ENCODE results near the gene PDLIM5. TPM values are rescaled to one million over a fixed set of nuclear protein-coding genes. Genes with fewer than 3 reads are reported as not detected.

Gene PDLIM5
- total RNA-seq, 1 donor from 2014 or later, result 24.2 TPM

DNA sequence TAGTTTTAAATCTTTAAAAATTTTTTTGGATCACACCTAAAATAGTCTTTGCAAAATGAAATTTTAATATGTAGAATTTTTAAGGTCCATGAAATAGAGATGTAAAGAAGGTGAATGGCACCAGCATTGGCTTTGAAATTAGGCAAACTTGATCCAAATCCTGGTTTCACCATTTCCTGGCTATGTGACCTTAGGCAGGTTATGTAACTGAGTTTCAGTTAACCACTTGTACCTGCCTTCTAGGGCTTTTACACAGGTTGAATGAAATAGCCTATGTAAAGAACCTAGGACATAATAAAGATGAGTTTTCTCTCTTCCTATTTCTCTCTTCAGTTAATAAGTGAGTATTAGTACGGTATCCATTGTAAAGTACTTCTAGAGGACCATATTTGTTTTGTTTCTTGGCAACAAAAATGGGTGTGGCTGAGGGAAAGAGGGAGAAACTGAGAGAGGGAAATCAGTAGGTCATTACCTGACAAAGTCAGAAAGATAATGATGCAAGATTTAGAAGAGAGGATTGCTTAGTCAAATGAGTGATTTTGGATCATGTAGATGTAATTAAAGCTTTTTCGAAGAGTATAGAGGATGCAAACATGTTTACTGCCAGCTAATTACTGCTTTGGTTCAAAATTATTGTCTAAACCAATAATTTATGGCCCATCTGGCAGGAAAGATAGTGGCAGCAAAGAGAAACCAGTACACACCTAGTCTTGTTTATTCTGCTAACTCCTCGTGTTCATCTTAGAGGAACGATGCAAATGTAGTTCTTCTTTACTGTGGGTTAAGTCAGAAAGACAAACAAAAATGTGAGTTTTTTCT is 81.9 kb downstream of the PDLIM5 start:
- no peak for DNase-seq (ENCODE audit: low spot score)
- Mint-ChIP-seq H3K27ac (no peak overlapping the region), H3K9me3 (no peaks in the 10 kb centered on the region), H3K36me3 (ENCODE audit: low read depth) (no peaks in the 10 kb centered on the region), H3K27me3 (ENCODE audit: low read depth) (no peaks in the 10 kb centered on the region), H3K4me3 (ENCODE audit: low read depth) (no peak overlapping the region), H3K4me1 (ENCODE audit: low read depth) (peaks cover 6% of the 10 kb centered on the region)
- intact Hi-C loops (cut with micrococcal nuclease), result no loop called here

DNA sequence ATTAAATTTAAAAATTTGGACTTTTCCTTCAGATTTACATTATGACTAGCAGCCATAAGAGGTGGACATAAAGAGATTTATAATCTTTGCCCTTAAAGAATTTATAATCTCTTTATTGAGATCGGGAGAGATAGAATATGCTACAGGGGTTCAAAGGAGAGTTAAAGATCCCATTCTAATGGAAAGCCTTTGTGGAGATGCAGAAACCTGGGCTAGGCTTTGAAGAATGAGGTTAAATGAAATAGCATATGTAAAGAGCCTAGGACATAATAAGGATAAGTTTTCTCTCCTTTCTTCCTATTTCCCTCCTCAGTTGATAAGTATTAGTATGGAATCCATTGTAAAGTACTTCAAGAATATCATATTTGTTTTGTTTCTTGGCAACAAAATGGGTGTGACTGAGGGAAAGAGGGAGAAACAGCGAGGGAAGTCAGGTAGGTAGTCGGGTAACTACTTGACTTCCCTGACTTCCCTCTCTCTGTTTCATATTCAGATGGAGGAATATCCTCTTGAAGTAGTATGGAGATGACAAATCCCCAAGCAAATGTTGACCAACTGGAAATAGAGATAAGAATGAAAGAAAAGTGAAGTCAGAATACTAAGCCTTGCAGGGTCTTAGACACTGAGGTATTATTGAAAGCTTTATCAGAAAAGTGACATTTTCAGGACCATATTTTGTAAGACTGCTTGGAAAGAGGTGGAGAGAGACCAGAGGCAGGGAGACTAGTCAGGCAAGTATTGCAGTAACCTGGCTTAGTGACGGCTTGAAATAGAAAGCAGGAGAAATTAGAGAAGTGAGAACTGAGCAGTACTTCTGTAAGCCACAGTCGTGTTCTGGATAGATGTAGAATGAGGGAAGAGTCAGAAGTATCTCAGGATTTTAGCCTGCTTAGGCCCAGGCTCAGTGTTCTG is 82.9 kb downstream of the PDLIM5 start:
- DNase-seq (ENCODE audit: low spot score), result no peak
- H3K9me3 Mint-ChIP-seq, result no peaks in the 10 kb centered on the region
- no peak overlapping the region for H3K4me3 Mint-ChIP-seq (ENCODE audit: low read depth)
- no peaks in the 10 kb centered on the region for H3K36me3 Mint-ChIP-seq (ENCODE audit: low read depth)
- no peaks in the 10 kb centered on the region for H3K27me3 Mint-ChIP-seq (ENCODE audit: low read depth)
- no peak overlapping the region for H3K27ac Mint-ChIP-seq
- peaks cover 6% of the 10 kb centered on the region for H3K4me1 Mint-ChIP-seq (ENCODE audit: low read depth)
- intact Hi-C loops (cut with micrococcal nuclease), result no loop called here

DNA sequence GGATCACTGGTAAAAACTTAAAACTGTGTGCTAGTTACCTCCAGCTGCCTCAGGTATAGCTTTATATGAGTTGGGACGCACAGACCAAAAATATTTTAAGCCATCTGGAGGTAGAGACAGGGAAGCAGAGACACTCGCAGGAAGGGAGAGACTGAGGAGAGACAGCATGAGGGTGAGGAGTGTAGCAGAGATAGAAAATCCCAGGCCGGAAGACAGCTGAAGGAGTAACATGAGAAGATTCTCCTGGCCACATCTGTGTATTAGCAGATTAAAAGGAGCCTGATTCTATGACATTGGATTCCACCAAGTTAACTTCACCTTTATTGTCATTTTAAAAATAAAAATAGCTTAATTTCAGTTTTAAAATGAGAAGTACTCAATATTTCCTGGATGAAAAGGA is 84.3 kb downstream of the PDLIM5 start:
- H3K4me3 Mint-ChIP-seq (ENCODE audit: low read depth), result no peak overlapping the region
- H3K9me3 Mint-ChIP-seq, result no peaks in the 10 kb centered on the region
- H3K4me1 Mint-ChIP-seq (ENCODE audit: low read depth), result peaks cover 6% of the 10 kb centered on the region
- no peaks in the 10 kb centered on the region for H3K36me3 Mint-ChIP-seq (ENCODE audit: low read depth)
- H3K27me3 Mint-ChIP-seq (ENCODE audit: low read depth), result no peaks in the 10 kb centered on the region
- DNase-seq (ENCODE audit: low spot score), result no peak
- H3K27ac Mint-ChIP-seq, result no peak overlapping the region
- intact Hi-C loops (cut with micrococcal nuclease), result no loop called here

DNA sequence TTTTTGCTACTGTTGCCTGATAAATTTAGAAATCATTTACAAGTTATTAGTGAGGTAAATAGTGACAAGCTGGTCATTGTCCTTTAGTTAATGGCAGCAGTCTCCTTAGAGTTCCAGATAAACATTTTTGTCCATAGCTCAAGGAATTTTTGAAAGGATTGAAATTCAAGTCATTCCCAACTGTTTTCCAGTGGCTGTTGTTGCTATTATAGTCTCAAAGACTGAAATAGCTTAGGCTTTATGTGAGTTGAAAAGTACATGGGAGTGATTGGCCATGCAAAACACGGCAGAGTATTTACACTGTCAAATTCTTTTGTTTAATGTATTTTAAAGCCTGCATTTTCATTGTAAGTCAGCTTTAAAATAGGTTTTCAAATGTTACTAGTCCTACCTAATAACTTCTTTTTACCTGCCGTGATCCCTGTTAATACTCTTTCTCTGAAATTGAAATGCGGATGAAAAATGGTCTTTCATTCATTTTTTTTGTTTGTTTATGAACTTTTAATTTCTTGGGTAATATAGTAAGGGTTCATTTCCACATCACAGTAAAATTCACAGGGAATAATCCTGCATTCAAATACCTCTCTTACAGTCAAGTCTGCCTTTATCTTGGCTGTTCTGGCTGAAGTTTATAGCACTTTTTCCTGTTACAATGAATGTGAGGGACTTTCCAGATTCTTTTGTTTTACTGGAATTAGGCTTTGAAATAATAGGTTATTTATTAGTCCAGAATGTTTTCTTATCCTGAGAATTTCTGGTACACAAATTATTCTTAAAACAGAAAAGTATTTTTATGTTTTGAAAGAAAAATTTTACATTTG is 85.1 kb downstream of the PDLIM5 start:
- Mint-ChIP-seq H3K27ac (no peak overlapping the region), H3K36me3 (ENCODE audit: low read depth) (no peaks in the 10 kb centered on the region), H3K9me3 (no peaks in the 10 kb centered on the region), H3K4me3 (ENCODE audit: low read depth) (no peak overlapping the region), H3K4me1 (ENCODE audit: low read depth) (peaks cover 6% of the 10 kb centered on the region), H3K27me3 (ENCODE audit: low read depth) (no peaks in the 10 kb centered on the region)
- no peak for DNase-seq (ENCODE audit: low spot score)
- intact Hi-C loops (cut with micrococcal nuclease), result no loop called here

DNA sequence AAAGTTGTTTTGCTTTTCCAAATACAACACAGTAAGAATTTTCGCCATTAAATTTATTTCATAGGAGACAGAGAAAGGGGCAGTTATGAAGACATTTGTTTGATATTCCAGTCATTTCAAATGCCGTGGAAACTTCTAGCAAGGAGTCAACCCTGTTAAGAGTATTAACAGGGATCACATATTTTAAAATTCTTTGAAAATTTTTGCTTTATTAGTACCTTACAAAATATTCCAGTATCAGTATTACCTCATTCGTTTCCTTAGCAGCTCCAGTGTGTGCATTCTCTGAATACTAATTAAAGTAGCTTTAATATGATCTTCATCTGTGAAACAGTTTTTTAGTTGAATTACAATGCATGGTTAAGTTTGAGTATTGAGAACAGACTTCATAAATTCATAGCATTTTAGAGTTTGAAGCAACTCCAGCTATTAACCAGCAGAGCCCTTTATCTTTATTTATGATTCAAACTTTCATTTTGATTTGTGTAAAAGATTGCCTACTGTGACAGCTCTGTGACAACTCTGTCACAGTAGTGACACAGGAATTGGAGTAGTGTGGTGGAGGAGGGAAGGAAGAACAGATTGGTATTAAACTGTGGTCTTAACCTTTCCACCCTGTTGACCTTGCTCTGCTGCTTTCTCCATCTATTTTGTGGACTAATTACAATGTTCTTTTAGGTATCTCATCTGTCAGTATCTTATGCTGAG is 86.3 kb downstream of the PDLIM5 start:
- H3K4me3 Mint-ChIP-seq (ENCODE audit: low read depth), result no peak overlapping the region
- H3K27me3 Mint-ChIP-seq (ENCODE audit: low read depth), result no peaks in the 10 kb centered on the region
- no peaks in the 10 kb centered on the region for H3K36me3 Mint-ChIP-seq (ENCODE audit: low read depth)
- intact Hi-C loops (cut with micrococcal nuclease), result no loop called here
- H3K27ac Mint-ChIP-seq, result no peak overlapping the region
- no peak for DNase-seq (ENCODE audit: low spot score)
- H3K4me1 Mint-ChIP-seq (ENCODE audit: low read depth), result peaks cover 6% of the 10 kb centered on the region
- H3K9me3 Mint-ChIP-seq, result no peaks in the 10 kb centered on the region

DNA sequence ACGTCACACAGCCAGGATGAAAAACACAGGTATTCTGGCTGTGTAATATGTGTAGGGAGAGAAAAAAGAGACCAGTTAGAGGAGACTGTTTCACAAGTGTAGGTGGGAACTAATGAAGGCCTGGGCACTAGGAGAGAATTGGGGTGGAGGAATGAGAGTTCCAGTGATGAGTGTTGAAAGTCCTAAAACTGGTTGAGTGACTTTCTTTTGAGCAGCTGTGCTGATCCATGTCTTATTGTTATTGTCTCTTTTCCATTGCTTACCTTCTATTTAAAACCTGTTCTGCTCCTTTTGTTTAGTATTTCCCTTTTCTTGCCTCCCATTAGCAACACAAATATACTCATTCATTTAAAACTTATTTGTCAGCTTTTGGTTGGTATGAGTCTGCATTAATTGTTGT is 88.7 kb downstream of the PDLIM5 start:
- Mint-ChIP-seq H3K9me3 (no peaks in the 10 kb centered on the region), H3K4me1 (ENCODE audit: low read depth) (peaks cover 8% of the 10 kb centered on the region), H3K27ac (no peak overlapping the region), H3K36me3 (ENCODE audit: low read depth) (no peaks in the 10 kb centered on the region), H3K4me3 (ENCODE audit: low read depth) (no peak overlapping the region), H3K27me3 (ENCODE audit: low read depth) (no peaks in the 10 kb centered on the region)
- no peak for DNase-seq (ENCODE audit: low spot score)
- intact Hi-C loops (cut with micrococcal nuclease), result no loop called here

DNA sequence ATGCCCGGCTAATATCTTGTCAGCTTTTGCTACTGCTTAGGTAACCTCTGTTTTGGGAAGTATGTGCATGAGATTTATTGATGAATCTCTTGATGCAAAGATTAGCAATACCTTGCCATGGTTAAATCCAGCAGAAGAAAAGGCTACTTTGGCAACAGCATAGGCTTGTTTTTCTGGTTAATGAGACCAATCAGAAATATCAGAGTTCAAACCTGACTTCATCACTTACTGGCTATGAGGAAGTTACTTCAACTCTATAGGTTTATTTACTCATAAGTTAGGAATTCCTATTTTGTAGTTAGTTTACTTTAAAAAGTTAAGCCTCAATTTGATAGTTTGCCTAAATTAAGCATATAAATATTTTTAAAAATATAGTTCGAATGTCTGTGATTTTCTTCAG is 93.1 kb downstream of the PDLIM5 start:
- H3K36me3 Mint-ChIP-seq (ENCODE audit: low read depth), result peaks cover 2% of the 10 kb centered on the region
- peaks cover 3% of the 10 kb centered on the region for H3K9me3 Mint-ChIP-seq
- intact Hi-C loops (cut with micrococcal nuclease), result no loop called here
- DNase-seq (ENCODE audit: low spot score), result no peak
- no peak overlapping the region for H3K4me3 Mint-ChIP-seq (ENCODE audit: low read depth)
- H3K27ac Mint-ChIP-seq, result no peak overlapping the region
- no peaks in the 10 kb centered on the region for H3K27me3 Mint-ChIP-seq (ENCODE audit: low read depth)
- peaks cover 15% of the 10 kb centered on the region for H3K4me1 Mint-ChIP-seq (ENCODE audit: low read depth)

DNA sequence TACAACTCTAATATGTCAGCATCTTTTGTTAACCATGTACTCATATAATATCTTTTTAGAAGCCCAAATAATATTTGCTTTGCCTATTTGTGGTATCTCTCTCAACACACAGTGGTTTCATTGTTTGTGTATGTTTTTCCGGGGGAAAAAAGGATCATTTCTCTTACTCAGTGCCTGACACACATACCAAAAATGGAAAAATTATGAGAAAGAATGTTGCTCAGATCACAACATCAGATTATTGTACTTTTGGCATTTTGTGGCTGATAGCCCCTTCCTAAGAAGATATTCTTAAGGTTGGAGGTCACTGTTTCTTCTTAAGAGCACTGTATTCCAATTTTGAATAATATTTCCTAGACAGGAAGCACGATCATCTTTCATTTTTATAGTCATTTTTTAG is 93.6 kb downstream of the PDLIM5 start:
- Mint-ChIP-seq H3K27me3 (ENCODE audit: low read depth) (no peaks in the 10 kb centered on the region), H3K27ac (no peak overlapping the region), H3K4me3 (ENCODE audit: low read depth) (no peak overlapping the region), H3K9me3 (peaks cover 3% of the 10 kb centered on the region), H3K36me3 (ENCODE audit: low read depth) (peaks cover 2% of the 10 kb centered on the region), H3K4me1 (ENCODE audit: low read depth) (peaks cover 15% of the 10 kb centered on the region)
- no peak for DNase-seq (ENCODE audit: low spot score)
- intact Hi-C loops (cut with micrococcal nuclease), result no loop called here

DNA sequence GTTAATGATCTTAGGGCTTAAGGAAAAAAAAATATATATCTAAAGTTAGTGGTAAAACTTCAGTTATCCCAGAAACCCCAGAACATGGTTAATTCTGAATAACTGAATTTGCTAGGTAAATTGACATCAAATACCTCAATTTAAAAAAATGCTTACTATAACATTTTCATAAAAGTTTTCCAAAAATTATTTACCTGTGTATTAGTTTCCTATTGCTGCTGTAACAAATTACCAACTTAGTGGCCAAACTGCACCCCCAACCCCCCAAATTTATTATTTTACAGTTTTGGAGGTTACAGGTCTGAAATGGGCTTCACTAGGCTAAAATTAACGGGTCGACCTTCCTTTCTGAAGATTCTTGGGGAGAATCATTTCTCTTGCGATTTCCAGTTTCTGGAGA is 95.2 kb downstream of the PDLIM5 start:
- intact Hi-C loops (cut with micrococcal nuclease), result no loop called here
- H3K9me3 Mint-ChIP-seq, result peaks cover 3% of the 10 kb centered on the region
- peaks cover 15% of the 10 kb centered on the region for H3K4me1 Mint-ChIP-seq (ENCODE audit: low read depth)
- no peak overlapping the region for H3K27ac Mint-ChIP-seq
- no peaks in the 10 kb centered on the region for H3K27me3 Mint-ChIP-seq (ENCODE audit: low read depth)
- DNase-seq (ENCODE audit: low spot score), result no peak
- no peak overlapping the region for H3K4me3 Mint-ChIP-seq (ENCODE audit: low read depth)
- peaks cover 2% of the 10 kb centered on the region for H3K36me3 Mint-ChIP-seq (ENCODE audit: low read depth)

DNA sequence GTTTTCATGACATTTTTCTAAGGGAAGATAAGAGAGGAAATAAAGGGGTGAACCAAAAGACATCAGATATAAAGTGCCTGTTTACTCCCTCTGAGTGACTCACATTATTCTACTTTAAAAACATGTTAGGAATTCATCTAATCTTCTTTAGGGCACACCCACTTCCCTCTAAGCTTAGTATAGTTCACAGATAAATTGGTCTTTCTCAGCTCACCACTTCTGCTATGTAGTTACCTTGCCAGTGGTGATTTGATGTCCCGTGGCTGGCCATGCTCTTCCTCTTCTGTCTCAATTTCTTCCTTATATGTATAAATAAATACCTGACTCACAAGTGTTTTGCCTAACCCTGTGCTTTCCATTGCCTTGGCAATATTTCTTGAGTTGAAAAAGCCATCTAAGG is 96.8 kb downstream of the PDLIM5 start:
- H3K27ac Mint-ChIP-seq, result no peak overlapping the region
- H3K27me3 Mint-ChIP-seq (ENCODE audit: low read depth), result no peaks in the 10 kb centered on the region
- H3K9me3 Mint-ChIP-seq, result peaks cover 3% of the 10 kb centered on the region
- H3K4me3 Mint-ChIP-seq (ENCODE audit: low read depth), result no peak overlapping the region
- peaks cover 2% of the 10 kb centered on the region for H3K36me3 Mint-ChIP-seq (ENCODE audit: low read depth)
- peaks cover 15% of the 10 kb centered on the region for H3K4me1 Mint-ChIP-seq (ENCODE audit: low read depth)
- intact Hi-C loops (cut with micrococcal nuclease), result no loop called here
- no peak for DNase-seq (ENCODE audit: low spot score)

DNA sequence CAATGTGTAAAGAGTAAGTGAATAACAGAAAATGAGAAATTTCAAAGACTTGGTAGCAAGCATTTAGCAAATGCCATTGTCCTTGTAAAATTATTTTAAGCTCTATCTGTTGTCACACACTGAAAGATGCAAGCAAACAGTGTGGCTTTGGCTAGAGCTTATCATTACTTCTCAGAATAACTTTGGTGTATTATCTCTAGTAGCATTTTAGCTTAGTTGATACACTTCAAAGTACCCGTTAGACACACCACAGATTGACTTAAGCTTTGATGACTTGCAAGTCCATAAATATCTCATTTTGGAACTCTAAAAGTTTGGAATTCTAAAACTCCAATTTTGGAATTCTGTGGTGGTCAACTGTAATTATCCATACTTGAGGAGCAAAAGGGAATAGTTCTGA is 98.6 kb downstream of the PDLIM5 start:
- peaks cover 12% of the 10 kb centered on the region for H3K4me1 Mint-ChIP-seq (ENCODE audit: low read depth)
- H3K27ac Mint-ChIP-seq, result no peak overlapping the region
- intact Hi-C loops (cut with micrococcal nuclease), result no loop called here

DNA sequence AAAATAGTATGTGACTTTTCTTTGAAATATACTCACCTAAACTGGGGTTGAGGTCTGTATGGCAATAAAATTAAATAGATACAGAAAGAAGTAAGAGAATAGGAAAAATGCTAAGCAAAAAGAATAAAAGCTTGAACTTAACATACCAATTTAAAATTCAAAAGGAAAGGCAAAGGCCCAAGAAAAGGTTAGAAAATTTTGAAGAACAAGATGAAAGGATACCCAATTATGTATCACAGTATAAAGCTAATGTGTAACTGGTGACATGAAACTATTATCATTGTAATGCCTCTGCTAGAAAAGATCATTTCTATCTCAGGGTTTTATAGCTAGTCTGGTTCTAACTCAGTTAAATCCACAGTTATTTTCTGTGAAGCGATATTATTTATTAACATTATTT is 99.1 kb downstream of the PDLIM5 start:
- DNase-seq (ENCODE audit: low spot score), result no peak
- intact Hi-C loops (cut with micrococcal nuclease), result no loop called here
- H3K36me3 Mint-ChIP-seq (ENCODE audit: low read depth), result peaks cover 2% of the 10 kb centered on the region
- no peak overlapping the region for H3K4me3 Mint-ChIP-seq (ENCODE audit: low read depth)
- H3K4me1 Mint-ChIP-seq (ENCODE audit: low read depth), result peaks cover 12% of the 10 kb centered on the region
- peaks cover 3% of the 10 kb centered on the region for H3K9me3 Mint-ChIP-seq
- no peak overlapping the region for H3K27ac Mint-ChIP-seq
- H3K27me3 Mint-ChIP-seq (ENCODE audit: low read depth), result no peaks in the 10 kb centered on the region

More for the DNA sequence above, 98.6 kb downstream of the PDLIM5 start:
- no peak overlapping the region for H3K4me3 Mint-ChIP-seq (ENCODE audit: low read depth)
- DNase-seq (ENCODE audit: low spot score), result no peak
- H3K9me3 Mint-ChIP-seq, result peaks cover 3% of the 10 kb centered on the region
- no peaks in the 10 kb centered on the region for H3K27me3 Mint-ChIP-seq (ENCODE audit: low read depth)
- H3K36me3 Mint-ChIP-seq (ENCODE audit: low read depth), result peaks cover 2% of the 10 kb centered on the region
